ENCODE data around the gene GSKIP.

- TF ChIP-seq CTCF (IDR thresholded peaks at IDR 0.05; ENCODE audit: insufficient read depth, low read length): no peak
- TF ChIP-seq REST (IDR thresholded peaks at IDR 0.05; ENCODE audit: insufficient replicate concordance, low read depth): no peak
- TF ChIP-seq POLR2AphosphoS5 (IDR thresholded peaks at IDR 0.05; ENCODE audit: low read depth): no peak
- no peak for TF ChIP-seq SPI1 (IDR thresholded peaks at IDR 0.05; ENCODE audit: borderline replicate concordance, low read depth)
Measured at GRCh38 chr14:96418075-96418474, 54.7 kb downstream of the GSKIP start.
